OCI-LY1 (cell line): Measurements from ENCODE around the gene KLF11.

Source experiments
- EZH2 ChIP-seq: fragments of 200-600 bp; sonication (generic), shearing (Covaris generic); IDR thresholded peaks from 2 replicates; pipeline ENCODE4 v1.8.0; 2017; ENCODE audit warnings: borderline replicate concordance, mixed run types, mild to moderate bottlenecking, antibody characterized with exemption, low read length, moderate library complexity, mixed read lengths
- TF ChIP-seq, protein P1 (sequence below): fragments of 200-600 bp; sonication (generic), shearing (Covaris generic); IDR thresholded peaks from 2 replicates; pipeline ENCODE4 v1.5.1; 2017; ENCODE audit warnings: mild to moderate bottlenecking, antibody characterized with exemption, low read length, moderate library complexity, mixed read lengths

DNA sequence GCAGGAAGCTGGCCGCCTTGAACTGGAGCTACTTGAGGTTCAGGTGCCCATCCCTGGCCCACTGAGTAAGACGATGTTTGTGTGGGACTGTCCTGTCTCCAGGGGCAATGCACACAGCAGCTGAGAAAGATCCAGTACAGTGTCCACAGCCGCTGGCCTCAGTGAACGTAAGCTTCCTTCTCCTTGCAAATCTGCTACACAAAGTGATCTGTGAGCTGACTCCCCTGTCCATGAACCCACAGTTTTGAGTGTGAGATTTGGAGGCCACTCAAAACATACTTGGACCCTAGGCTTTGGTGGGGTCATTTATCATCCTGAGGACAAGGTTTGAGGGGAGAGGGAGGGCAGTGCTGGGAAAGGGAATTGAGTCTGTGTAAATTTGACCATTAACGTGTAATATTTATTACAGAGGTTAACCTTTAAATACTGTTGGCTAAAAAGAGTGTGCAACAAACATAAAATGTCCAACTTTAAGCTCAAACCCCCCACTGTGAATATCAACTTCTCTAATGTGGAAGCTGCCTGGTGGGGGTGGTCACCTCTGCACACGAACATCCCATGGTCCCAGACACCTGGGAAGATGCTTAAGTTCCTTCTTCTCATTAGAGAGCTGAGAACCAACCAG lies 41.8 kb downstream of the KLF11 start:
- TF ChIP-seq, protein P1, sequence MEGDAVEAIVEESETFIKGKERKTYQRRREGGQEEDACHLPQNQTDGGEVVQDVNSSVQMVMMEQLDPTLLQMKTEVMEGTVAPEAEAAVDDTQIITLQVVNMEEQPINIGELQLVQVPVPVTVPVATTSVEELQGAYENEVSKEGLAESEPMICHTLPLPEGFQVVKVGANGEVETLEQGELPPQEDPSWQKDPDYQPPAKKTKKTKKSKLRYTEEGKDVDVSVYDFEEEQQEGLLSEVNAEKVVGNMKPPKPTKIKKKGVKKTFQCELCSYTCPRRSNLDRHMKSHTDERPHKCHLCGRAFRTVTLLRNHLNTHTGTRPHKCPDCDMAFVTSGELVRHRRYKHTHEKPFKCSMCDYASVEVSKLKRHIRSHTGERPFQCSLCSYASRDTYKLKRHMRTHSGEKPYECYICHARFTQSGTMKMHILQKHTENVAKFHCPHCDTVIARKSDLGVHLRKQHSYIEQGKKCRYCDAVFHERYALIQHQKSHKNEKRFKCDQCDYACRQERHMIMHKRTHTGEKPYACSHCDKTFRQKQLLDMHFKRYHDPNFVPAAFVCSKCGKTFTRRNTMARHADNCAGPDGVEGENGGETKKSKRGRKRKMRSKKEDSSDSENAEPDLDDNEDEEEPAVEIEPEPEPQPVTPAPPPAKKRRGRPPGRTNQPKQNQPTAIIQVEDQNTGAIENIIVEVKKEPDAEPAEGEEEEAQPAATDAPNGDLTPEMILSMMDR = no peak
- no peak for TF ChIP-seq EZH2
